ENCODE results near the gene YWHAH.

Gene YWHAH

GRCh38 chr22:31998784-31999385 is 54.5 kb downstream of the YWHAH start:
- no peak for TF ChIP-seq Cebpa-rat (IDR thresholded peaks at IDR 0.05)
- H3K27me3 ChIP-seq: no peaks in the 10 kb centered on the region
- no peak overlapping the region for H3K27ac ChIP-seq
- H3K4me2 ChIP-seq: no peak overlapping the region
- no peaks in the 10 kb centered on the region for H3K4me1 ChIP-seq
- no peaks in the 10 kb centered on the region for H4K20me1 ChIP-seq
- H3K9me3 ChIP-seq: no peaks in the 10 kb centered on the region
- H3K4me3 ChIP-seq: no peak overlapping the region
- no peaks in the 10 kb centered on the region for H3K36me3 ChIP-seq
- H3K9ac ChIP-seq: no peak overlapping the region

- H3K36me3 ChIP-seq: no peaks in the 10 kb centered on the region
- H3K4me1 ChIP-seq: no peaks in the 10 kb centered on the region
- H3K4me2 ChIP-seq: no peak overlapping the region
- H3K27me3 ChIP-seq: no peaks in the 10 kb centered on the region
- no peak overlapping the region for H3K4me3 ChIP-seq
- no peak overlapping the region for H3K27ac ChIP-seq
- no peaks in the 10 kb centered on the region for H3K9me3 ChIP-seq
- TF ChIP-seq Cebpa-rat (IDR thresholded peaks at IDR 0.05): no peak
- no peaks in the 10 kb centered on the region for H4K20me1 ChIP-seq
- no peak overlapping the region for H3K9ac ChIP-seq
These were observed 55.8 kb downstream of the YWHAH start for GRCh38 chr22:32000181-32000580.

GRCh38 chr22:32005453-32005852 is 61.1 kb downstream of the YWHAH start:
- Histone ChIP-seq H3K36me3 (no peaks in the 10 kb centered on the region), H3K27ac (no peak overlapping the region), H3K27me3 (no peaks in the 10 kb centered on the region), H3K4me1 (no peaks in the 10 kb centered on the region), H3K4me2 (no peak overlapping the region), H3K9me3 (peaks cover 4% of the 10 kb centered on the region; the same call in 1 of the 2 replicates), H3K9ac (no peak overlapping the region), H3K4me3 (no peak overlapping the region), H4K20me1 (no peaks in the 10 kb centered on the region)
- no peak for TF ChIP-seq Cebpa-rat (IDR thresholded peaks at IDR 0.05)

Measured in BLaER1 (cell line).